B cell (primary cell): ENCODE results near the gene ACOX3. TPM values are rescaled to one million over a fixed set of nuclear protein-coding genes. Genes with fewer than 3 reads are reported as not detected.

Experiments used
- ATAC-seq: fragments of 200-7000 bp; cut with Tn5 transposase; one replicate; pipeline ENCODE4 v1.10.0; 2021; ENCODE audit warnings: low read depth, mild to moderate bottlenecking, moderate number of reproducible peaks, moderate library complexity
- CTCF ChIA-PET: fragments of 350-600 bp; sonication (Branson Sonifier 250); formaldehyde crosslinking; loops from one replicate; lab custom pipeline; 2021; ENCODE audit warnings: antibody characterized with exemption, inconsistent platforms; lab: Charles Lee
- POLR2A ChIA-PET: fragments of 350-600 bp; sonication (Branson Sonifier 250); formaldehyde crosslinking; loops from one replicate; lab custom pipeline; 2021; ENCODE audit warnings: antibody characterized with exemption; lab: Charles Lee
- DNase-seq: peaks from one replicate; pipeline ENCODE4 v3.0.0; 2013
- H2AFZ ChIP-seq: 2 replicates; pipeline ENCODE4 v1.6.1; 2012; ENCODE audit warnings: mild to moderate bottlenecking, low read depth, low read length; ENCODE audit not compliant: insufficient read depth, poor library complexity, severe bottlenecking
- H3K27ac ChIP-seq, 2 donors: 1 replicate in 1 of 2; 2 replicates in 1 of 2; pipeline ENCODE4 v1.5.1; 2012 to 2013; ENCODE audit warnings: low read length in 2 of 2, mild to moderate bottlenecking in 2 of 2, moderate library complexity in 1 of 2
- H3K27me3 ChIP-seq, 4 experiments: fragments of 200-600 bp in 1 of 4; sonication (generic) in 1 of 4; replicated peaks in 1 of 4; 1 replicate in 2 of 4; 2 replicates in 2 of 4; pipeline versions ENCODE4 v1.6.1 to v1.7.0; 2013 to 2016; ENCODE audit warnings: low read length in 3 of 4, mild to moderate bottlenecking in 2 of 4, mixed read lengths in 1 of 4, moderate library complexity in 1 of 4; ENCODE audit not compliant: insufficient read depth in 4 of 4, control insufficient read depth in 3 of 4; ENCODE audit errors: control extremely low read depth in 1 of 4
- H3K36me3 ChIP-seq, 2 experiments: replicated peaks in 1 of 2; 1 replicate in 1 of 2; 2 replicates in 1 of 2; pipeline versions ENCODE4 v1.6.1 to v1.7.1; 2013; ENCODE audit warnings: low read length in 1 of 2; ENCODE audit not compliant: insufficient read depth in 2 of 2, control insufficient read depth in 1 of 2; ENCODE audit errors: control extremely low read depth in 1 of 2, extremely low read depth in 1 of 2
- H3K4me1 ChIP-seq, 2 donors: fragments of 200-600 bp in 1 of 2; sonication (generic) in 1 of 2; 1 replicate in 1 of 2; 2 replicates in 1 of 2; pipeline versions ENCODE4 v1.5.1 to v1.6.1; 2013 to 2017; ENCODE audit warnings: low read length in 2 of 2; ENCODE audit not compliant: control insufficient read depth in 2 of 2, insufficient read depth in 2 of 2
- H3K4me2 ChIP-seq: replicated peaks from 2 replicates; pipeline ENCODE3; 2012; ENCODE audit warnings: mild to moderate bottlenecking, low read depth, low read length; ENCODE audit not compliant: poor library complexity, severe bottlenecking
- H3K4me3 ChIP-seq, 5 experiments: fragments of 200-600 bp in 1 of 5; sonication (generic) in 1 of 5; 1 replicate in 3 of 5; 2 replicates in 2 of 5; pipeline versions ENCODE4 v1.5.1 to v1.7.0; 2011 to 2016; ENCODE audit warnings: low read length in 4 of 5, mild to moderate bottlenecking in 4 of 5, low read depth in 2 of 5, control low read depth in 1 of 5, moderate library complexity in 1 of 5; ENCODE audit not compliant: insufficient read depth in 1 of 5; ENCODE audit errors: control extremely low read depth in 1 of 5, extremely low read depth in 1 of 5
- H3K79me2 ChIP-seq: fragments of 200-600 bp; sonication (generic); one replicate; pipeline ENCODE4 v1.6.0; 2016; ENCODE audit warnings: low read length; ENCODE audit not compliant: control insufficient read depth, insufficient read depth
- H3K9ac ChIP-seq: fragments of 200-600 bp; sonication (generic); 2 replicates; pipeline ENCODE4 v1.6.1; 2017; ENCODE audit warnings: mild to moderate bottlenecking, low read length, moderate library complexity
- H3K9me3 ChIP-seq, 3 donors: one replicate each; pipeline versions ENCODE4 v1.6.1 to v1.7.1; 2013; ENCODE audit warnings: low read length in 2 of 3; ENCODE audit not compliant: control insufficient read depth in 2 of 3, insufficient read depth in 1 of 3; ENCODE audit errors: control extremely low read depth in 1 of 3
- H4K20me1 ChIP-seq: 2 replicates; pipeline ENCODE4 v1.6.0; 2012; ENCODE audit warnings: mild to moderate bottlenecking, low read length; ENCODE audit not compliant: insufficient read depth, control insufficient read depth, poor library complexity, severe bottlenecking
- H3K27ac Mint-ChIP-seq: one replicate; pipeline ENCODE4 v1.8.0; 2021; ENCODE audit warnings: mixed read lengths
- H3K27me3 Mint-ChIP-seq: one replicate; pipeline ENCODE4 v1.8.0; 2021; ENCODE audit warnings: mixed read lengths
- H3K4me1 Mint-ChIP-seq: one replicate; pipeline ENCODE4 v1.8.0; 2021; ENCODE audit warnings: mixed read lengths
- H3K4me3 Mint-ChIP-seq: one replicate; pipeline ENCODE4 v1.8.0; 2021; ENCODE audit warnings: mixed read lengths
- H3K9me3 Mint-ChIP-seq: one replicate; pipeline ENCODE4 v1.8.0; 2022; ENCODE audit warnings: mixed read lengths; ENCODE audit not compliant: insufficient read depth
- CTCF ChIP-seq: fragments of 200-600 bp; IDR thresholded peaks from one replicate; pipeline ENCODE4 v1.8.0; 2022; ENCODE audit warnings: antibody characterized with exemption, mild to moderate bottlenecking
- EZH2 ChIP-seq: IDR thresholded peaks from 2 replicates; pipeline ENCODE4 v1.6.1; 2012; ENCODE audit warnings: borderline replicate concordance, low read depth, mild to moderate bottlenecking, moderate library complexity, low read length; ENCODE audit not compliant: insufficient read depth, poor library complexity, severe bottlenecking
- WGBS: methylation state at CpG from one replicate; pipeline ENCODE4 v1.1.5; 2013; ENCODE audit warnings: missing lambda C conversion rate; ENCODE audit not compliant: insufficient coverage; 5-methylcytosine and 5-hydroxymethylcytosine counted together
- intact Hi-C: fragments of 100-400 bp; cut with micrococcal nuclease; formaldehyde crosslinking; loops from one replicate; pipeline ENCODE4 v1.10.0; 2022
- polyA plus RNA-seq: library from polyadenylated mRNA; depleted of rRNA; stranded (reverse); fragments of >200 nt; gene quantifications from 2 replicates; pipeline ENCODE4 v1.2.3, GENCODE V29; 2012
- total RNA-seq, 2 donors: library from RNA; stranded (reverse); fragments of 120-200 nt in 1 of 2; gene quantifications; 1 replicate in 1 of 2; 2 replicates in 1 of 2; pipeline versions ENCODE4 v1.2.3 to v1.2.4, GENCODE V29; 2013 to 2022

Gene ACOX3
- total and polyA plus RNA-seq, 2 donors (not counting 1 experiment from before 2014, with no cell fraction given) = 4.6 to 23.1 TPM

- 75% methylated on average over 18 of the region's 20 CpGs for WGBS
- Histone ChIP-seq H3K9me3 (peaks cover 0 to 29% (median 0%) of the 10 kb centered on the region in 3 donors), H3K36me3 (no peaks in the 10 kb centered on the region), H3K4me3 (no peak overlapping the region), H3K27ac (no peak overlapping the region), H2AFZ (no peak overlapping the region), H3K79me2 (no peaks in the 10 kb centered on the region), H3K27me3 (no peaks in the 10 kb centered on the region), H3K4me2 (no peak overlapping the region), H4K20me1 (no peaks in the 10 kb centered on the region), H3K4me1 (no peaks in the 10 kb centered on the region), H3K9ac (no peak overlapping the region)
- H3K4me1 Mint-ChIP-seq = no peaks in the 10 kb centered on the region
- DNase-seq = no peak
- ChIA-PET POLR2A (no interaction called here), CTCF (no interaction called here)
- ATAC-seq = no peak
- no peak overlapping the region for H3K27ac Mint-ChIP-seq
- no peak overlapping the region for H3K4me3 Mint-ChIP-seq
- H3K9me3 Mint-ChIP-seq = no peaks in the 10 kb centered on the region
- H3K27me3 Mint-ChIP-seq = no peaks in the 10 kb centered on the region
- intact Hi-C loops = no loop called here
- TF ChIP-seq EZH2 (no peak), CTCF (no peak)
These were observed 110.4 kb downstream of the ACOX3 start for GRCh38 chr4:8329859-8330761.

- DNase-seq (no peak), ATAC-seq (no peak)
- Histone ChIP-seq H3K4me1 (no peaks in the 10 kb centered on the region), H3K9me3 (peaks cover 0 to 23% (median 0%) of the 10 kb centered on the region in 3 donors), H3K27me3 (no peaks in the 10 kb centered on the region), H3K27ac (no peak overlapping the region), H2AFZ (no peak overlapping the region), H3K79me2 (no peaks in the 10 kb centered on the region), H3K9ac (no peak overlapping the region), H3K4me3 (no peak overlapping the region), H3K4me2 (no peak overlapping the region), H3K36me3 (no peaks in the 10 kb centered on the region), H4K20me1 (no peaks in the 10 kb centered on the region)
- TF ChIP-seq CTCF (no peak), EZH2 (no peak)
- Mint-ChIP-seq H3K27ac (no peak overlapping the region), H3K9me3 (no peaks in the 10 kb centered on the region), H3K4me3 (no peak overlapping the region), H3K4me1 (no peaks in the 10 kb centered on the region), H3K27me3 (peaks cover under 1% of the 10 kb centered on the region)
- 68% methylated on average over 4 of the region's 6 CpGs for WGBS
- ChIA-PET CTCF (no interaction called here), POLR2A (no interaction called here)
- intact Hi-C loops = no loop called here
These were observed 111.0 kb downstream of the ACOX3 start for GRCh38 chr4:8329560-8329858.
